WTC11 (cell line): ENCODE measurements around the gene USO1. TPM values are rescaled to one million over a fixed set of nuclear protein-coding genes. Genes with fewer than 3 reads are reported as not detected.

Experiments
- ATAC-seq: fragments of 200-7000 bp; cut with Tn5 transposase; 2 replicates; pipeline ENCODE4 v1.10.0; 2021; ENCODE audit warnings: mild to moderate bottlenecking, moderate library complexity
- CTCF ChIA-PET: fragments of 300-600 bp; sonication (Branson Sonifier 250); formaldehyde crosslinking; loops from one replicate; lab custom pipeline; 2021; ENCODE audit warnings: antibody characterized with exemption; lab: Charles Lee
- POLR2A ChIA-PET: fragments of 350-600 bp; sonication (Branson Sonifier 250); formaldehyde crosslinking; loops from one replicate; lab custom pipeline; 2021; ENCODE audit warnings: antibody characterized with exemption; lab: Charles Lee
- DNase-seq: peaks from one replicate; pipeline ENCODE4 v3.0.0; 2021; ENCODE audit warnings: low spot score
- H3K27ac Mint-ChIP-seq: 2 replicates; pipeline ENCODE4 v1.8.0; 2021; ENCODE audit warnings: mixed read lengths
- H3K27me3 Mint-ChIP-seq: 2 replicates; pipeline ENCODE4 v1.8.0; 2021; ENCODE audit warnings: low read depth, mild to moderate bottlenecking, moderate library complexity, mixed read lengths
- H3K36me3 Mint-ChIP-seq: 2 replicates; pipeline ENCODE4 v1.8.0; 2021; ENCODE audit warnings: mixed read lengths
- H3K4me1 Mint-ChIP-seq: 2 replicates; pipeline ENCODE4 v1.8.0; 2022; ENCODE audit warnings: mixed read lengths
- H3K4me3 Mint-ChIP-seq: 2 replicates; pipeline ENCODE4 v1.8.0; 2021; ENCODE audit warnings: mild to moderate bottlenecking, moderate library complexity, mixed read lengths
- H3K9me3 Mint-ChIP-seq: 2 replicates; pipeline ENCODE4 v1.8.0; 2021; ENCODE audit warnings: mixed read lengths
- ATF1 ChIP-seq: sonication (generic); formaldehyde crosslinking; IDR thresholded peaks from 2 replicates; pipeline ENCODE4 v1.8.1; 2023; ENCODE audit warnings: mild to moderate bottlenecking, moderate library complexity, missing genetic modification reagents
- CREB1 ChIP-seq: sonication (generic); formaldehyde crosslinking; IDR thresholded peaks from 2 replicates; pipeline ENCODE4 v1.8.0; 2023; ENCODE audit warnings: mild to moderate bottlenecking, missing genetic modification reagents
- GTF2I ChIP-seq: fragments of 250-450 bp; sonication (Bioruptor Pico); conservative IDR thresholded peaks from 2 replicates; pipeline ENCODE4 v1.4.0; 2021; ENCODE audit warnings: mild to moderate bottlenecking
- HMGA2 ChIP-seq: fragments of 250-450 bp; sonication (Bioruptor Pico); IDR thresholded peaks from 2 replicates; pipeline ENCODE4 v1.4.0; 2021; ENCODE audit warnings: mild to moderate bottlenecking, moderate library complexity
- IRF2 ChIP-seq: sonication (generic); formaldehyde crosslinking; IDR thresholded peaks from 2 replicates; pipeline ENCODE4 v1.8.0; 2022; ENCODE audit warnings: low read depth, missing genetic modification reagents, borderline replicate concordance
- MYBL2 ChIP-seq: sonication (generic); formaldehyde crosslinking; IDR thresholded peaks from 2 replicates; pipeline ENCODE4 v1.8.1; 2023; ENCODE audit warnings: mild to moderate bottlenecking, moderate library complexity, missing genetic modification reagents
- NR3C1 ChIP-seq: sonication (generic); formaldehyde crosslinking; conservative IDR thresholded peaks from 2 replicates; pipeline ENCODE4 v1.8.1; 2023; ENCODE audit warnings: low read depth, mild to moderate bottlenecking, missing genetic modification reagents
- RORB ChIP-seq: fragments of 250-450 bp; sonication (Bioruptor Pico); IDR thresholded peaks from 2 replicates; pipeline ENCODE4 v1.9.0; 2021; ENCODE audit warnings: mild to moderate bottlenecking
- SOX15 ChIP-seq: fragments of 250-450 bp; sonication (Bioruptor Pico); IDR thresholded peaks from 2 replicates; pipeline ENCODE4 v1.9.0; 2021; ENCODE audit warnings: mild to moderate bottlenecking
- ZNF671 ChIP-seq: fragments of 250-450 bp; sonication (Bioruptor Pico); IDR thresholded peaks from 2 replicates; pipeline ENCODE4 v1.8.0; 2021; ENCODE audit warnings: mild to moderate bottlenecking
- total RNA-seq: library from RNA; stranded (reverse); gene quantifications from 3 replicates; pipeline ENCODE4 v1.2.3, GENCODE V29; 2021
- TF ChIP-seq, protein P1 (sequence below): sonication (generic); formaldehyde crosslinking; IDR thresholded peaks from 2 replicates; pipeline ENCODE4 v1.8.0; 2023; ENCODE audit warnings: missing genetic modification reagents, mild to moderate bottlenecking, borderline replicate concordance
- TF ChIP-seq, protein P2 (sequence below): sonication (generic); formaldehyde crosslinking; IDR thresholded peaks from 2 replicates; pipeline ENCODE4 v1.8.1; 2023; ENCODE audit warnings: mild to moderate bottlenecking, missing genetic modification reagents, moderate library complexity
- TF ChIP-seq, protein P3 (sequence below): sonication (generic); formaldehyde crosslinking; IDR thresholded peaks from 2 replicates; pipeline ENCODE4 v1.8.1; 2022; ENCODE audit warnings: missing genetic modification reagents, borderline replicate concordance
- TF ChIP-seq, protein P4 (sequence below): sonication (generic); formaldehyde crosslinking; IDR thresholded peaks from 2 replicates; pipeline ENCODE4 v1.8.0; 2022; ENCODE audit warnings: mild to moderate bottlenecking, missing genetic modification reagents
- TF ChIP-seq, protein P5 (sequence below): sonication (generic); formaldehyde crosslinking; IDR thresholded peaks from 2 replicates; pipeline ENCODE4 v1.8.0; 2022; ENCODE audit warnings: missing genetic modification reagents
- TF ChIP-seq, protein P6 (sequence below): sonication (generic); formaldehyde crosslinking; IDR thresholded peaks from 2 replicates; pipeline ENCODE4 v1.8.1; 2023; ENCODE audit warnings: mild to moderate bottlenecking, missing genetic modification reagents
- TF ChIP-seq, protein P7 (sequence below): sonication (generic); formaldehyde crosslinking; IDR thresholded peaks from 2 replicates; pipeline ENCODE4 v1.8.1; 2022; ENCODE audit warnings: mild to moderate bottlenecking, missing genetic modification reagents, moderate library complexity, borderline replicate concordance

Gene USO1
- total RNA-seq, 1 experiment from 2014 or later: 162 TPM

DNA sequence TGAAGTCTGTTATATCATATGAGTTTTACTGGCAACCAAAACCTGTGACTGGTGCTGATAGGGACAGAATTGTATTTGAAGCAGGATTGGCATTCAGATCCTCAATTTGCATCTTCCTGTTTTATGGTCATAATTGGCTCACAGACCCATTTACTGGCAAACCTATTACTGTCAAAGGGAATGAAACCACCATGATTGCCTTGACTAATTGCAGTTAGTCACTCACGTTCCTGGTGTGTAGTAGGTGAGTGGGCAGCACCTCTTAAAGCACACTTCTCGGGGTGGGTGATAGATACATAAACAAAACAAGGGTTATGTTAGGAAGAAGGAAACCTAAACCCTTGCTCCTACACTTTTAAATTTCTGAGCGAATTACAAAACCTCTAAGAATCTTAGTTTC lies 96.8 kb downstream of the USO1 start:
- H3K27me3 Mint-ChIP-seq: no peaks in the 10 kb centered on the region
- H3K4me3 Mint-ChIP-seq: no peak overlapping the region
- H3K36me3 Mint-ChIP-seq: no peaks in the 10 kb centered on the region
- DNase-seq: no peak
- H3K9me3 Mint-ChIP-seq: no peaks in the 10 kb centered on the region
- no peak for TF ChIP-seq IRF2 (CRISPR knock-in tag)
- TF ChIP-seq, protein P1, sequence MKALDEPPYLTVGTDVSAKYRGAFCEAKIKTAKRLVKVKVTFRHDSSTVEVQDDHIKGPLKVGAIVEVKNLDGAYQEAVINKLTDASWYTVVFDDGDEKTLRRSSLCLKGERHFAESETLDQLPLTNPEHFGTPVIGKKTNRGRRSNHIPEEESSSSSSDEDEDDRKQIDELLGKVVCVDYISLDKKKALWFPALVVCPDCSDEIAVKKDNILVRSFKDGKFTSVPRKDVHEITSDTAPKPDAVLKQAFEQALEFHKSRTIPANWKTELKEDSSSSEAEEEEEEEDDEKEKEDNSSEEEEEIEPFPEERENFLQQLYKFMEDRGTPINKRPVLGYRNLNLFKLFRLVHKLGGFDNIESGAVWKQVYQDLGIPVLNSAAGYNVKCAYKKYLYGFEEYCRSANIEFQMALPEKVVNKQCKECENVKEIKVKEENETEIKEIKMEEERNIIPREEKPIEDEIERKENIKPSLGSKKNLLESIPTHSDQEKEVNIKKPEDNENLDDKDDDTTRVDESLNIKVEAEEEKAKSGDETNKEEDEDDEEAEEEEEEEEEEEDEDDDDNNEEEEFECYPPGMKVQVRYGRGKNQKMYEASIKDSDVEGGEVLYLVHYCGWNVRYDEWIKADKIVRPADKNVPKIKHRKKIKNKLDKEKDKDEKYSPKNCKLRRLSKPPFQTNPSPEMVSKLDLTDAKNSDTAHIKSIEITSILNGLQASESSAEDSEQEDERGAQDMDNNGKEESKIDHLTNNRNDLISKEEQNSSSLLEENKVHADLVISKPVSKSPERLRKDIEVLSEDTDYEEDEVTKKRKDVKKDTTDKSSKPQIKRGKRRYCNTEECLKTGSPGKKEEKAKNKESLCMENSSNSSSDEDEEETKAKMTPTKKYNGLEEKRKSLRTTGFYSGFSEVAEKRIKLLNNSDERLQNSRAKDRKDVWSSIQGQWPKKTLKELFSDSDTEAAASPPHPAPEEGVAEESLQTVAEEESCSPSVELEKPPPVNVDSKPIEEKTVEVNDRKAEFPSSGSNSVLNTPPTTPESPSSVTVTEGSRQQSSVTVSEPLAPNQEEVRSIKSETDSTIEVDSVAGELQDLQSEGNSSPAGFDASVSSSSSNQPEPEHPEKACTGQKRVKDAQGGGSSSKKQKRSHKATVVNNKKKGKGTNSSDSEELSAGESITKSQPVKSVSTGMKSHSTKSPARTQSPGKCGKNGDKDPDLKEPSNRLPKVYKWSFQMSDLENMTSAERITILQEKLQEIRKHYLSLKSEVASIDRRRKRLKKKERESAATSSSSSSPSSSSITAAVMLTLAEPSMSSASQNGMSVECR: no peak
- TF ChIP-seq, protein P2, sequence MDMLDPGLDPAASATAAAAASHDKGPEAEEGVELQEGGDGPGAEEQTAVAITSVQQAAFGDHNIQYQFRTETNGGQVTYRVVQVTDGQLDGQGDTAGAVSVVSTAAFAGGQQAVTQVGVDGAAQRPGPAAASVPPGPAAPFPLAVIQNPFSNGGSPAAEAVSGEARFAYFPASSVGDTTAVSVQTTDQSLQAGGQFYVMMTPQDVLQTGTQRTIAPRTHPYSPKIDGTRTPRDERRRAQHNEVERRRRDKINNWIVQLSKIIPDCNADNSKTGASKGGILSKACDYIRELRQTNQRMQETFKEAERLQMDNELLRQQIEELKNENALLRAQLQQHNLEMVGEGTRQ (CRISPR knock-in tag): no peak
- TF ChIP-seq, protein P3, sequence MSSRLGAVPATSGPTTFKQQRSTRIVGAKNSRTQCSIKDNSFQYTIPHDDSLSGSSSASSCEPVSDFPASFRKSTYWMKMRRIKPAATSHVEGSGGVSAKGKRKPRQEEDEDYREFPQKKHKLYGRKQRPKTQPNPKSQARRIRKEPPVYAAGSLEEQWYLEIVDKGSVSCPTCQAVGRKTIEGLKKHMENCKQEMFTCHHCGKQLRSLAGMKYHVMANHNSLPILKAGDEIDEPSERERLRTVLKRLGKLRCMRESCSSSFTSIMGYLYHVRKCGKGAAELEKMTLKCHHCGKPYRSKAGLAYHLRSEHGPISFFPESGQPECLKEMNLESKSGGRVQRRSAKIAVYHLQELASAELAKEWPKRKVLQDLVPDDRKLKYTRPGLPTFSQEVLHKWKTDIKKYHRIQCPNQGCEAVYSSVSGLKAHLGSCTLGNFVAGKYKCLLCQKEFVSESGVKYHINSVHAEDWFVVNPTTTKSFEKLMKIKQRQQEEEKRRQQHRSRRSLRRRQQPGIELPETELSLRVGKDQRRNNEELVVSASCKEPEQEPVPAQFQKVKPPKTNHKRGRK (CRISPR knock-in tag): no peak
- TF ChIP-seq, all 79 proteins: peak for 0
- Mint-ChIP-seq H3K4me1 (no peaks in the 10 kb centered on the region), H3K27ac (no peak overlapping the region)
- no peak for ATAC-seq
- POLR2A ChIA-PET: no interaction called here
- CTCF ChIA-PET: interaction anchor here (1.1 to 1.4 kb wide), 2 partner anchors 27 to 75 kb away, joined by 3 to 5 read pairs; no protein-coding TSS in a partner anchor

DNA sequence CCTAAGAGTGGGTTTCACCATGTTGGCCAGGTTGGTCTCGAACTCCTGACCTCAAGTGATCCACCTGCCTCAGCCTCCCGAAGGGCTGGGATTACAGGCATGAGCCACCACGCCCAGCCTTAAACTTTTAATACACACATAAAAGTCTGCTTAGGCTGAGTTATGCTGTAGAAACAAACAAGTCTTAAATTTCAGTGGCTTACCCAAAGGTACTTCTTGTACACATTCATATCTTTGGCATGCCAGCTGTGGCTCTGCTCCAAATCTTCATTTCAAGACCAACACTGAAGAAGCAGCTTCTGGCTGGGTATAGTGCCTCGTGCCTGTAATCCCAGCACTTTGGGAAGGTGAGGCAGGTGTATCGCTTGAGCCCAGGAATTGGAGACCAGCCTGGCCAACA lies 97.6 kb downstream of the USO1 start:
- ATAC-seq (no peak), DNase-seq (no peak)
- Mint-ChIP-seq H3K9me3 (no peaks in the 10 kb centered on the region), H3K36me3 (no peaks in the 10 kb centered on the region), H3K27me3 (no peaks in the 10 kb centered on the region), H3K4me3 (no peak overlapping the region), H3K4me1 (no peaks in the 10 kb centered on the region), H3K27ac (no peak overlapping the region)
- TF ChIP-seq NR3C1 (CRISPR knock-in tag) (no peak), MYBL2 (CRISPR knock-in tag) (no peak), GTF2I (CRISPR knock-in tag) (no peak), CREB1 (no peak), HMGA2 (no peak), SOX15 (no peak), ATF1 (no peak), RORB (no peak), ZNF671 (CRISPR knock-in tag) (no peak)
- TF ChIP-seq, protein P4, sequence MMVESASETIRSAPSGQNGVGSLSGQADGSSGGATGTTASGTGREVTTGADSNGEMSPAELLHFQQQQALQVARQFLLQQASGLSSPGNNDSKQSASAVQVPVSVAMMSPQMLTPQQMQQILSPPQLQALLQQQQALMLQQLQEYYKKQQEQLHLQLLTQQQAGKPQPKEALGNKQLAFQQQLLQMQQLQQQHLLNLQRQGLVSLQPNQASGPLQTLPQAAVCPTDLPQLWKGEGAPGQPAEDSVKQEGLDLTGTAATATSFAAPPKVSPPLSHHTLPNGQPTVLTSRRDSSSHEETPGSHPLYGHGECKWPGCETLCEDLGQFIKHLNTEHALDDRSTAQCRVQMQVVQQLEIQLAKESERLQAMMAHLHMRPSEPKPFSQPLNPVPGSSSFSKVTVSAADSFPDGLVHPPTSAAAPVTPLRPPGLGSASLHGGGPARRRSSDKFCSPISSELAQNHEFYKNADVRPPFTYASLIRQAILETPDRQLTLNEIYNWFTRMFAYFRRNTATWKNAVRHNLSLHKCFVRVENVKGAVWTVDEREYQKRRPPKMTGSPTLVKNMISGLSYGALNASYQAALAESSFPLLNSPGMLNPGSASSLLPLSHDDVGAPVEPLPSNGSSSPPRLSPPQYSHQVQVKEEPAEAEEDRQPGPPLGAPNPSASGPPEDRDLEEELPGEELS (CRISPR knock-in tag): no peak
- TF ChIP-seq, protein P3 (CRISPR knock-in tag): no peak
- TF ChIP-seq, protein P5, sequence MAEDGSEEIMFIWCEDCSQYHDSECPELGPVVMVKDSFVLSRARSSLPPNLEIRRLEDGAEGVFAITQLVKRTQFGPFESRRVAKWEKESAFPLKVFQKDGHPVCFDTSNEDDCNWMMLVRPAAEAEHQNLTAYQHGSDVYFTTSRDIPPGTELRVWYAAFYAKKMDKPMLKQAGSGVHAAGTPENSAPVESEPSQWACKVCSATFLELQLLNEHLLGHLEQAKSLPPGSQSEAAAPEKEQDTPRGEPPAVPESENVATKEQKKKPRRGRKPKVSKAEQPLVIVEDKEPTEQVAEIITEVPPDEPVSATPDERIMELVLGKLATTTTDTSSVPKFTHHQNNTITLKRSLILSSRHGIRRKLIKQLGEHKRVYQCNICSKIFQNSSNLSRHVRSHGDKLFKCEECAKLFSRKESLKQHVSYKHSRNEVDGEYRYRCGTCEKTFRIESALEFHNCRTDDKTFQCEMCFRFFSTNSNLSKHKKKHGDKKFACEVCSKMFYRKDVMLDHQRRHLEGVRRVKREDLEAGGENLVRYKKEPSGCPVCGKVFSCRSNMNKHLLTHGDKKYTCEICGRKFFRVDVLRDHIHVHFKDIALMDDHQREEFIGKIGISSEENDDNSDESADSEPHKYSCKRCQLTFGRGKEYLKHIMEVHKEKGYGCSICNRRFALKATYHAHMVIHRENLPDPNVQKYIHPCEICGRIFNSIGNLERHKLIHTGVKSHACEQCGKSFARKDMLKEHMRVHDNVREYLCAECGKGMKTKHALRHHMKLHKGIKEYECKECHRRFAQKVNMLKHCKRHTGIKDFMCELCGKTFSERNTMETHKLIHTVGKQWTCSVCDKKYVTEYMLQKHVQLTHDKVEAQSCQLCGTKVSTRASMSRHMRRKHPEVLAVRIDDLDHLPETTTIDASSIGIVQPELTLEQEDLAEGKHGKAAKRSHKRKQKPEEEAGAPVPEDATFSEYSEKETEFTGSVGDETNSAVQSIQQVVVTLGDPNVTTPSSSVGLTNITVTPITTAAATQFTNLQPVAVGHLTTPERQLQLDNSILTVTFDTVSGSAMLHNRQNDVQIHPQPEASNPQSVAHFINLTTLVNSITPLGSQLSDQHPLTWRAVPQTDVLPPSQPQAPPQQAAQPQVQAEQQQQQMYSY (CRISPR knock-in tag): no peak
- TF ChIP-seq, protein P6, sequence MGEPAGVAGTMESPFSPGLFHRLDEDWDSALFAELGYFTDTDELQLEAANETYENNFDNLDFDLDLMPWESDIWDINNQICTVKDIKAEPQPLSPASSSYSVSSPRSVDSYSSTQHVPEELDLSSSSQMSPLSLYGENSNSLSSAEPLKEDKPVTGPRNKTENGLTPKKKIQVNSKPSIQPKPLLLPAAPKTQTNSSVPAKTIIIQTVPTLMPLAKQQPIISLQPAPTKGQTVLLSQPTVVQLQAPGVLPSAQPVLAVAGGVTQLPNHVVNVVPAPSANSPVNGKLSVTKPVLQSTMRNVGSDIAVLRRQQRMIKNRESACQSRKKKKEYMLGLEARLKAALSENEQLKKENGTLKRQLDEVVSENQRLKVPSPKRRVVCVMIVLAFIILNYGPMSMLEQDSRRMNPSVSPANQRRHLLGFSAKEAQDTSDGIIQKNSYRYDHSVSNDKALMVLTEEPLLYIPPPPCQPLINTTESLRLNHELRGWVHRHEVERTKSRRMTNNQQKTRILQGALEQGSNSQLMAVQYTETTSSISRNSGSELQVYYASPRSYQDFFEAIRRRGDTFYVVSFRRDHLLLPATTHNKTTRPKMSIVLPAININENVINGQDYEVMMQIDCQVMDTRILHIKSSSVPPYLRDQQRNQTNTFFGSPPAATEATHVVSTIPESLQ: no peak
- TF ChIP-seq, protein P7, sequence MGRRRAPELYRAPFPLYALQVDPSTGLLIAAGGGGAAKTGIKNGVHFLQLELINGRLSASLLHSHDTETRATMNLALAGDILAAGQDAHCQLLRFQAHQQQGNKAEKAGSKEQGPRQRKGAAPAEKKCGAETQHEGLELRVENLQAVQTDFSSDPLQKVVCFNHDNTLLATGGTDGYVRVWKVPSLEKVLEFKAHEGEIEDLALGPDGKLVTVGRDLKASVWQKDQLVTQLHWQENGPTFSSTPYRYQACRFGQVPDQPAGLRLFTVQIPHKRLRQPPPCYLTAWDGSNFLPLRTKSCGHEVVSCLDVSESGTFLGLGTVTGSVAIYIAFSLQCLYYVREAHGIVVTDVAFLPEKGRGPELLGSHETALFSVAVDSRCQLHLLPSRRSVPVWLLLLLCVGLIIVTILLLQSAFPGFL (CRISPR knock-in tag): no peak
- ChIA-PET POLR2A (no interaction called here), CTCF (interaction anchor here (1.1 to 1.4 kb wide), 2 partner anchors 26 to 74 kb away, joined by 3 to 5 read pairs; no protein-coding TSS in a partner anchor)
